ENCODE data around the gene PAX5.

The PAX5 gene

DNA sequence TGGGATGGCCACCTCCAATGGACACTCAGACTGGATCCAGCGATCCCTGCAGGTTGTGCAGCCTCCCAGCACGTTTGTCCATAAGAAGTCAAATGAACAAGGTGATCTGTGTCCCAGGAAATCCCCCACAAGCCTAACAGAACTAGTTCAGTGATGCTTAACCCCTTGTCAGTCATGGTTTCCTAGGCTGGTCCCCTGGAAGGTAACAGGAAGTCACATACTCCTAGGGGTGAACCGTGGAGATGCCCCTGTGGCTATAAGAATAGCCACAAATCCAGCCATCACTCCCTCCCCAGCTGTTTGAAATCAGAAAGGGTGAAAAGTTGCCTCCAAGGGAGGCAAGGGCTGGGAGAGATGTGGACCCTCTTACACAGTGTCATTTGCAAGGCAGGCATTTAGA lies 22.5 kb downstream of the PAX5 start:
- DNase-seq, result no peak

DNA sequence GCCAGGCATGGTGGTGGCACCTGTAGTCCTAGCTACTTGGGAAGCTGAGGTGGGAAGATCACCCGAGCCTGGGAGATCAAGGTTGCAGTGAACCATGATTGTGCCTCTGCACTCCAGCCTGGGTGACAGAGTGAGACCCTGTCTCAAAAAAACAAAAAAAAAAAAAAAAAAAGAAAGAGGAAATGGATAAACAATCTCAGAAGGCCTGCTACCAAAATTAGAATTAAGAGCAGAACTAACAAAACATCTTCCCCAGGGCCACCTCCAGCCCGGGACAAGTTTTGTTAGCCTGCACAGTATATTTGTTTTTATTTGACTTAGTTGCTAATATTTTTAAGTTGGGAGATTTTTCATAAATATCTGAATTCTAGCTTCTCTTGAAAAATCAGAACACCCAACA lies 23.1 kb downstream of the PAX5 start:
- no peak for DNase-seq

DNA sequence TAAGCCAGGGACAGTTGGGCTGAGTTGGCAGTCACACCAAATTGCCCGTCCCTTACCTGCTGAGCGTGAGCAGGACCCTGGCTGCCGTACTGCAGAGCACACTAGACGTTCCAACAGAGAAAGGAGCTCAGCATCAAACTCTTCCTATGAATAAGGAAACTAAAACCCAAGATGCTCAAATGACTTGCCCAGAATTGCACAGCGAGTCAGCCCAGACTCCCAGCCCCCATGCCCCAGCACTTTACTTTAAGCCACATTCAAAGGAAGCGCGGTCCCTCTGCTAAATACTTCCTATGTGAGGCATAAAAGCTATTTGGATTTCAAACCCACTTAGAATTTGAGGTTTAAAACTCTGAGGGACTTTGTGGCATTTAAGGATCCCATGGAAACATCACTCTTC lies 23.9 kb downstream of the PAX5 start:
- no peak for DNase-seq

DNA sequence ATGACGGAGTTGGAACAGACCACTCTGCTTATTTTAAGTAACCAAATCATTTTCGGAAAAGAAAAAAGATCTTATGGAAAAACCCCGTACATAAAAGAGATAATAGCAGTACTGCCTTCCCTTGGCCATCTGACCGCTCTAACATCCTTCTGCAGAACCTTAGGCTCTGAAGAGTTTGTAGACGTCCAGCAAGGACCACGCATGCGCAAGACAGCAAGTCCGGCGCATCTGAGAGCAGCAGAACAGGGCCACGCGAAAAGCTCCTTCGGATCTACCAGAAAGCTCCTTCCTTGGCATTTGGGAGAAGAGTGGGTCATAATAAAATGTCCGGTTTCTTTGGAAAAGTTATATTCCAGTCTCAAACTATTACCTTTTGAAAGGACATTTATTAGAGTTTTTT lies 26.8 kb downstream of the PAX5 start:
- no peak for DNase-seq

DNA sequence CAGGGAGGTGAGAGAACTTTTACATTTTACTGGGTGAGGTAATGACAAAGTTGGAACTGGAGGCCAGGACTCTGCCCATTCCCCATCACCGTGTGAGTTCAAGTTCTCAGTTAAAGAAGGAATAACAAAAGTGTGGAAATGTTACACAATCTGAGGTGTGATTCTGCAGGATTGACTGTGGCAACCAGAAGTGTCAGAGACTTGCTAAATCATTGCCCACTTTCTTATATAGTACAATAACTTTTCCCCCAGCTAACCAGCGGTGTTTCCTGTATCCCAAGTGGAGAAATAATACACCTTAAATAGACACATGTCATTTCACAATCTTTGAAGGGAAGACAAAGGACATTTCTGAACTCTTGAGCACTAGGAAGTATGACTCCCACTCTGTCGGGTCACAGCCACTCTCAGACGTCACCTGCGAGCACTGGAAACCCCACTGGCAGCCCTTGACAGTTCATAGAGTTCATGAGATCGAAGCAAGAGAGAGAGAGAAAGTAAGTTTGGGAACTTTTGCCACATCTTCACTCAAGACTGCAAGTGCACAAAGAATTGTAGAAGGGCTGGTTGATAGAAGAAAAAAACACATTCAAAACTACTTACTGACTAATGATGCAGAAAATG lies 28.4 kb downstream of the PAX5 start:
- no peak for DNase-seq

DNA sequence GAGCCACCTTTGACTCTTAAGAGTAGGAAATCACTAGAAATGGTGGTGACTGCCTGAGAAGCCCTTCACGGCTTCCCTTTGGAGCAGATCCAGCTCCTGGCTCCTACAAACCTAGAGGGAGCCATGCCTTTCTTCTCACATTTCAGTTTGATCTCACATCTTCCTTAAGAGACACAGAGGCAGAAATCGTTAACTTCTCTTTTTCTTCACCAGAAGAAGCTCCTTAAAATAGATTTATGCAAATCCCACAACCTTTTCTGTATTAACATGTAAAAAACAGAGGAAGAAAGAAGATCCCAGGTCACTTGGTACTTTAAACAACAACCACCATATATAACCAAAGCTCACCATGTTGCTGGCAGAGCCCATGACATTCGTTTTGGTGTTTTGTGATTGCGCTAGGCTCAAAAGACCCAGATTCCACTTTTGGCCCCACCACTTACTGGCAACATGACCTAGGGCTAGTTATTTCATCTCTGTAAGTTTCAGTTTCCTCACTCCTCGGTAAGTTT lies 29.6 kb downstream of the PAX5 start:
- DNase-seq, result no peak

DNA sequence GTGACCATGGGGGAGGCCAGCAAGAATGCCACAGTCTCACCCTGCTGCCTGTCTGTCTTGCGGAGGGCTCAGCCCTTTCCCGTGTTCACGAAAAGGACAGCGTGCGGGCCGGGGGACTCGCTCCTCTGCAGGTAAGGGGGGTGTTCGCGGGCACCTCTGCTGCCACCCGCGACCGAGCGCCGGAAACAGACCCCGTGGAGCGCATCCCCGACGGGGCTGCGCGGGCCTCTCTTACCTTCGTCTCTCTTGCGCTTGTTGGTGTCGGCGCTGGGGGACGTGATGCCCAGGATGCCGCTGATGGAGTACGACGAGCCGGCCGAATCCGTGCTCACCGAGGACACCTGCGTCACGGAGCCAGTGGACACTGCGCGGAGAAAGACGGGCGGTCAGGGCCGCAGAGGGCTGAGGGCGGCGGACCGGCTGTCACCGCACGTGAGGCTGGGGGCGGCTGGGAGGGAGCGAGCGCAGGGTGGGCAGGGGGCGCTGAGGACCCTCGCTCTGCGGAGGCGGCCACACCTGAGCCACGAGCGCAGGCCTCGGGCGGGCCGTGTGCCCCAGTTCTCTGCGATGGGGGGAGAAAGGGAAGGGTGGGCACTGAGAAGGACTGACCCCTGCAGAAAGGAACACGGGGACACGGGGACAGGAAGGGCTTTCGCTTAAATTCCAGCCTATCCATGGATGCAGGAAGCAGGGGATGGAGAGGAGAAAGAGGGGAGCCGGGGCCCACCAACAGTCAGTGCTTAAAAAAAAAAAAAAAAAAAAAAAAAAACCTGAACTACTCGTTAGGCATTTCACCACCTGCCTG lies 31.5 kb downstream of the PAX5 start:
- DNase-seq, result no peak

DNA sequence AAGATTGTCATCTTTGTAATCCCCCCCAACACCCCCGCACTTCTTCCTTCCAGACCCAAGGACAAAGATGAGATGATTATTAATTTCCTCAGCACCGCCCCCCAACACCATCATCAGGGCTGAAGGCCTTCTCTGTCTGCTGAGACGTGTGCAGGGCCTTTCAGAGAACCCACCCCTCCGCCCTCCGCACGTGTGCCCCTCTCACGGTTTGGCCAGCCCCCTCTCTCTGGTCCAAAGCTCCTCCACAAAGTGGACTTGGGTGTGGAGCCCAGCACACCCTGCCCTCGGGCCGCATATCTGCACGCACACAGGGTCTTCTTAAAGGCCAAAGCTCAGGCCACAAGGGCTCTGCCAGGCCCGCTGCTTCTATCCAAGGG lies 32.0 kb downstream of the PAX5 start:
- no peak for DNase-seq

DNA sequence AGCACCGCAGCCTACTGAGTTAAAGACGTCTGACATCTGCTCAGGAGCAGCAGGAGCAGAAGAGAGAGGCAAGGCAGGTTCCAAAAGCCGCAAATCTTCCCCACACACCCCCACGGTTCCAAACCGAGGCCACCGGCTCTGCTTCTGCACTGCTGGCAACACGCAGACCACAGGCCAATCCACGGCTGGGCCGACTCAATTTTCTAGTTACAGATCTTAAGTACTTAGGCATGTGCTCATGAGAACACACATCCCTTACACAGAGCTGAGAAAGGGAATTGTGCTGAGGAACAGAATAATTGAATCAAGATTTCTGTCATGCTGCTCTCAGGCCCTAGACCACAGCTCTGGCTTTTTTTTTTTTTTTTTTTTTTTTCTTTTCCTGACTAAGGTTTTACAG lies 32.6 kb downstream of the PAX5 start:
- no peak for DNase-seq

DNA sequence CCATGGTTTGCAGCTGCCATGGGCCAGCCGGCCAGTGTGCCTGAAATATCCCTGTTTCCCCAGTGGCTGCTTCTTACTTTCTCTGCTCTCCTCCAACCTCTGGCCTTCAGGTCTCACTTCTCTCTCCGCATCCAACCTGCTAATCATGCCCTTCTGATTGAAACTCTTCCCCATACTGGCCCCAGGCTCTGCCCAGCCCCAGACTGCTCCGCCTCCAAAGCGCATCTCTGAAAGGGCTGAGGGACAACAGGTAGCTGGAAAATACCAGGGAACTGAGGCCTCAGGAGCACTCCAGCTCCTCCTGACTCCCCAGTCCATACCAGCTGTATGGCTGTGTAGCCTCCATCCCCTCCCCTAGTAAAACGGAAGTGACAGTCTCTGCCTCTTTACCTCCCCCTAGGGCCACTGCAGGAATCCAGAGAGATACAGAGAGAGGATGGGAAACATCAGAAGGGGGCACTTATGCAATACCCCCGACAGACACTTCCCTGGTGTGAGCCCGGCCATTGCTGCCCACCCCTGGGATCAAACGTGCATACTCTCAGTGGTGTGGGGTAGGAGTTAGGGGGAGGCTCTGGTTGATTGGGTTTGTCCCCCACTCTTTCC lies 34.2 kb downstream of the PAX5 start:
- DNase-seq, result peak; percentile 21

DNA sequence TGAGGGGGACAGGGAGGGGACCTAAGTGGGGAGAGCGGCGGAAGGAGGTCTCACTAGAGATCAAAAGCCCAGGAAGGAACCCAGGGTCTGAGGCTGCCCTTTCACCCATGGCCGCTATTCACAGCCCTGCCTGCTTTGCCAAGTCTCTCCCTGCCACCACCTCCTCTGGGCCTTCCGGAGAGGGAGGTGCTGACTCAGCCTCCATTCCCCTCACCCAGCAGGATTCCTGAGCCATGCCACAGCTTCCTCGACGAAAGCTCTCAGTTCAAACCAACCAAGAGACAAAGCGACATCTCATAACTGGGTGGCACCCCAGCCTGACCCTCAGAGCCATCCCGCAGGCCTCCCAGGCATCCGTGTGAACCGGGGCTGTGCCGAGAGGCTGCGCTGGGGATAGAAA lies 36.7 kb downstream of the PAX5 start:
- no peak for DNase-seq

DNA sequence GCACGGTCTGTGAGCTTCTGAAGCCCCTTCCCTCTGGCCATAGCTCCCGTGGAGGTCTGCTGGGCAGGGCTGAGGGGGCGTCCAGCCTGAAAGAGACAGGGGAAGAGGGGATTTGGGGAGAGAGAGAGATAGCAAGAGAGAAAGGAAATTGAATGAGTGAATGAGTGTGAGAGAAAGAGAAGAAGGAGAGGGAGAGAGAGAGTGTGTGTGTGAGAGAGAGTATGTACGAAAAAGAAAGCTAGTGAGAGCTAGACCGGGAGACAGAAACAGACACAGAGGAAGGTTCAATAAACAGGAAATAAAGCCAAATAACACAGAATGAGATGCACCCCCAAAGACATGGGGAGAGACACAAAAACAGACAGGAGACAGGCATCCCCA lies 37.4 kb downstream of the PAX5 start:
- DNase-seq, result no peak

DNA sequence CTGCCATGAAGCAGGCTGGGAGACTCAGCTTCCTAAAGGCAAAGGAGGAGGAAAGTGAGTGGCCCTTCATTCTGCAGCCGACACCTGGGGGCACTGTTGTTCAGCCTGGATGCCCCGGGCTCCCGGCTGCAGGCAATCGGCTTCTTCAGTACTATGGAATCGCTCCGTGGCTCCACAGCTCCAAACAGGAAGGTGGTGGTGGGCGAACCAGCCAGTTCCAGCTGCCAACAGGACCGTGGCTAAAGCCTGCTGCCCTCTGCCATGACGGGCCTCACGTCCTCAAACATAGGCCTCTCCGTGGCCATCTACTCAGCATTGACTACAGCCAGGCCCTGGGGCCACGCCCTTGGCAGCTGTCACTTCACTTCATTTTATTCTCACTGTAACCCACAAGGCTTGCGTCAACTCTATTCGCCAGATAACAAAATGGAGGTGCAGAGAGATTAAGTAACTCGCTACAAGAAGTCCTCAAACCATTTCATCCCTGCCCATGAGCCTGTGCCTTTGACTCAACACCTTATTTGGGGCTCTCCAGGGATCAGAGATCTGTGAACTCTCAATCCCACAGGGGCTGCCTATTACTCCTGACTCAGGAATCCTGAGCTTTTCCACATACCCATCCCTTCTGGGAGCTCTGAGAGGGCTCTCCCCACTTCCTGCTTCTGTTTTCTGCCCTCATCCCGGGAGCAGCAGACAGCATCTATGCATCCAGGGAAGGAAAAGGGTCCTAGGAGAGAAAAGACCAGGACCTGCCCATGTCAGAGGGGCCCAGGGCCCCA lies 38.0 kb downstream of the PAX5 start:
- peak; percentile 57 for DNase-seq

DNA sequence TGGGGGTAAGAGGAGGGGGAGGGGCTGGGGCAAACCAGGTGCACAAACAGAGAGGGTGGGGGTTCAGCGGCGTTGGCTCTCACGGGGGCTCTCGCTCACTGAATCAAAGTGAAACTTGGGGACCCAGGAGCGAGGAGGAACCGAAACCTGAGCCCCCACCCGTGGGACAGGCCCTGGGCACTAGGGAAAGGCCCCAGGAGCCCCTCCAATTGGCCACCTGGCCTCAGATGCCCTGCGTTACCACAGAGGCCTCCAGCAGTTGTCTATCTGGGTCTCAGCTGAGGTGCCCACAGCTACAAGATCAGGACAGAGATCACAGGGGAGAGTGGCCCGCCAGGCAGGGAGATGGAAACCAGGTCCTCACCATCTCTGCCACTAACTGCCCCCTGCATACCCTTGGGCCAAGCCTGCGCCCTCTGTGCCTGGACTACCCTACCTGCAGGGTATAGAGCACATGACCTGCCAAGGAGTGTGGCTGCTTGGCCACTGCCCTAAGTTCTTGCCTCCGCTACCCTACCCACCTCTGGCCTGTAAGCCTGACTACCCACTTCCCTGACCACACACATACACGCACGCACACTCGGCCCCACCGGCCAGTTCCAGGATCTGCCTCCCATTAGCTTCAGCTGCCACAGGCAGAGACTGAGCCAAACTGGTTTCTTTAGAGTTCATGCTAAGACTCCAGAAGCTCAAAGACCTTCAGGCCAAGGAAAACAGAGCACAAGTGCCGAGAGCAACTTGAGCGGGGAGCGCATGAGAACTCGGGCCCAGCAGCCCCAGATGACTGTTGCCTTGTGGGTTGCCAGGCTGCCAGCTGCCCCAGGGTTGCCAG lies 39.9 kb downstream of the PAX5 start:
- peak; percentile 69 for DNase-seq

DNA sequence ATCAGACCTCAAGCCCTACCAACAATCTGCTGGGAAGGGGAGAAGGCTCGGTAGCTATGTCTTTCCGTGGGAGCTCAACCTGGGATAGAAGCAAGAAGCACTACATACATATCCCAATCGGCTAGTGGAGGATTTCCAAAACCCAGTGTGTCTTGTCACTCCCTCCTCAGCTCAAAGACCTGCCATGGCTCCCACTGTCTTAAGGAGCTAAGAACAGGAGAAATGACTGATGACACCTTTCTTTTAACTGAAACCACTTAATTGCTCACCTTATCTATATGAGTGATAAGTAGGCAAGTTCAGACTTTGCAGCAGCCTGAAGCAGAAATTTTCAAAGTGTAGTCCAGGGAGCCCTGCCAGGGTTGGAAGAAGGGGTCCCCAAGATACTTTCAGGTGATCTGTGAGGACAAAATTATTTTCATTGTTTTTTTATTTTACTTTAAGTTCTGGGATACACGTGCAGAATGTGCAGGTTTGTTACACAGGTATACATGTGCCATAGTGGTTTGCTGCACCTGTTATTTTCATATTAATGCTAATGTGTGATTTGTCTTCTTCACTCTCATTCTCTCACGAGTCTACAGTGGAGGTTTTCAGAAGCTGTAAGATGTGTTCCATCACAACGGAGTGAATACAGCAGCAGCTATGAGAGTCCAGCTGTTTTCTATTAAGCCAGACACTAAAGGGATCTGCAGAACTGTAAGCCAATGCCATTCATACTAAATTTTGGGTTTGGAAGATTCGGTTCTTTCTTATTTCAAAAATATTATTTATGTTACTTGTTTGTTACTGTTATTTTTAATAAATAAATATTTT lies 41.4 kb downstream of the PAX5 start:
- no peak for DNase-seq

DNA sequence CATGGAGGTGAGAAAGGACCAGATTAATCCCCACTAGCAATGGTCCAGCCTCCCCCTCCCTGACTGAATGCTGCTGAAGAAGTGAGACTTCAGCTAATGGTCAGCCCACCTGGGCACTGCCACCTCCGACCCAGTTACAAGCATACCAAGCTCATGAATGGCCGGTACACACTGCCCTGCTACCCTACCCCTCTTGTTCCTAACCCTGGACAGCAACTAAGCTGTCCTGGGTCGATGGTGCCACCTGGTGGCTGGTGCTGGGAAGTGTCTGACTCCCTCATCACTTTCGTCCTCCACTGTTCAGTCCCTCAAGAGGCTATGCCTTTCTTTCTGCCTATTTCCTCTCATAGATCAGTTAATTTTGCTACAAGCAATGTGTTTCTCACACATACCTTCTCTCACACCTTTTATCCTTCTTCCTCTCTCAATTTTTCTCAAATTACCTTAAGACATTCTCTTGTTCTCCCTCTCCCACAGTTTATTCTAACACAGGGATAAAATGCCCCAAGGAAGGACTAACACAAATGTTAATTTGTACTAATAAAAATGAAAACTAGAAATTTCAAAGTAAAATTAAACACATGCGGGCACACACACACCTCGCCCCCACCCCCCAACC lies 42.4 kb downstream of the PAX5 start:
- peak; percentile 69 for DNase-seq

DNA sequence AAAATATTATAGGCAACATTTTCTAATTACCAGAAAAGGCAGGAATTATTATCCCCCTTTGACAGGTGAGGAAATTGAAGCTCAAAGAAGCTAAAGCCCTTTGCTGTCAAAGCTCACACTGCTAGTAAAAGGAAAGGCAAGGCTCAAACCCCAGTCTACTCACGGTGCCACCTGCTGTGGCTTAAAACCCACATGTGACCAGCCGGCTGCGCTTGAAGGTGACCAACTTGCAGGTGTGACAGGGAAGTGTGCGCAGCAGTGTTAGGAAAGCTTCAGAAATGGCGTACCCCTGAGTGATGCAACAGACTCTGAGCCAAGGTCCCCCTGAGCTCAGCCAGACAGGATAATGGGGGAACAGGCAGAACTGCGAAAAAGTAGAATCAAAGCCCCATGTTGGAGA lies 45.2 kb downstream of the PAX5 start:
- DNase-seq, result peak; percentile 66

DNA sequence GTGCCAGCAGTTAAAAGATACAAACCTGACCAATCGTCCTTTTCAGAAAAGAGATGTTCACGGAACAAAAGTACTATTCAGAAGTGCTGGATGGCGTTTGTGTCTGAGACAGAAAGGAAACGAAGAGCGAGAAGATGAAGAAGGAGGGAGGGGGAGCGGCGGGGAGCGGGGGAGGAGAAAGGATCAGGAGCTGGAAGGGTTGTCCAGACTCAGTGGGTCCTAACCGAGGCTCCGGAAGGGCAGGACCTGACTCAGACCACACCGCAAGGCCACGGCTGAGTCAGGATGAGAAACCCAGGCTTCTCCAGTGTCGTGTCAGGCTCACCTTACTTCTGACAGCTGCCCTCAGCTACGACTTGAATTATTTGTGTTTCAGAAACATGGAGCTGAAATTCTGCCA lies 46.2 kb downstream of the PAX5 start:
- DNase-seq, result no peak

DNA sequence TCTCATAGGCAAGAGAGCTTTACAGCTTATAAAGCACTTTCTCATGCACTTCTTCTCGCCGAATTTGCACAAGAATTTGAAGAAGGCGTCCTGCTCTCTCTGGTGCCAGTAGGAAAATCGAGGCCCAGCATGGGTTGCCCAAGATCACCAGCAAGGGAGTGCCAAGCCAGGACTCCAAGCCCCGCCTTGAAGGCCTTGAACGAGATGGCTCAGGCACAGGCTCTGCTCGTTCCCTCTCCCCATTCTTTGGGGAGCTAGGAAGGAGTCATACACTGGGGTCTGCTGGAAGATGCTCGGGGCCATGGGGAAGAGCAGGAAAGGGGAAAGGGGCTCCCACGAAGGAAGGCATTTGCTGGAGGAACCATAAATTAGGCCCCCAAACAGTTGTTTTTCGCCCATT lies 46.7 kb downstream of the PAX5 start:
- DNase-seq, result no peak

DNA sequence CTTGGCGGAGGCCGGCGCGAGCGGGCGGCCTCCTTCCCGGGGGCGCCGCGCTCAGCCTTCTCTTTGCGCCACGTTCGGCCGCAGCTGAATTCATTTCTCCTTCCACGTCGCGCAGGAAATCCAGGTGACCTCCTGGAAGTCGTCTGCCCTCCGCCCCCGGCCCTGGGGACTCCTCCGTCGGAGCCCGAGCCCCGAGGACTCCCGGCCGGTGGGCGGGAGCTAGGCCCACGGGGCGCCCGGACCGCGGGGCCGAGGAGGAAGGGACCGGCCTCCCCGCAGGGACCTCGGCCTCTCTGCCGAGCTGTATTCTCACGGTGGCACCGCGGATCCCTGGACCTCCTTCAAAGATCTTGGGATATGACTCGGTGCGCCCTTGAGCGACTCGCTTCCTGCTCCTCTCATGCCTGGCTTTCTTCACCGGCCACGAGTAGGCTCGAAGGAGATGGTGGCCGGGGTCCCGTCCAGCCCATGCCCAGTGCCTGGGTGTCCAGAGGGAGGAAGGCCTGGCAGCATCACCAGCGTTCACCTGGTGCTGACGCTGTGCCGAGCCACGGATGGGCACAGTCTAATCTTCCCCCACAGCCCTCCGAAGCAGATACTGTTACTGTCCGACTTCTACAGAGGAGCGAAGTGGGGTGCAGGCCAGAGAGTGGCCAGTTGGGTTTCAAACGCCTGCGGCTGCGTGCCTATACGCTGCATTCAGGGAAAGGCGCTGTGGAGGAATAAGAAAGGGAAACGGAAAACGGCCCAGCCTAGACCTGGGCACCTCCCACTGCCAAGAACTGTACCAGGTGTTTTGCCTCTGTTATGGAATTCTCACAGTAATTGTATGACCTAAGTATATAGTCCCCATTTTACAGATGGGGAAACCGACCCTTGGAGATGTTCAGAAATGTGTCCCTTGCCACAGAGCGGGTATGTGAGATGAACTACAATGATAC lies 47.3 kb downstream of the PAX5 start:
- no peak for DNase-seq
